ENCODE data around the gene ELMO3. TPM values are rescaled to one million over a fixed set of nuclear protein-coding genes. Genes with fewer than 3 reads are reported as not detected.

The ELMO3 gene
- total RNA-seq, 2 experiments from 2014 or later: 7.6 to 7.8 TPM

GRCh38 chr16:67209565-67209964 lies 10.6 kb downstream of the ELMO3 start:
- no peaks in the 10 kb centered on the region; the same call in 1 of the 2 replicates for H3K36me3 ChIP-seq (ENCODE audit: insufficient read depth, low read length)
- H3K4me1 ChIP-seq (ENCODE audit: insufficient read depth, low read length, poor library complexity, severe bottlenecking): no peaks in the 10 kb centered on the region
- DNase-seq (ENCODE audit: low spot score): no peak
- no peak overlapping the region for H2AFZ ChIP-seq (ENCODE audit: low read length)
- H3K9me3 ChIP-seq (ENCODE audit: low read length): no peaks in the 10 kb centered on the region
- ChIA-PET CTCF (ENCODE audit: unreplicated experiment) (no interaction called here), POLR2A (interaction anchor here (0.6 to 0.7 kb wide), 2 partner anchors 35 to 1908 kb away, joined by 3 to 4 read pairs; no protein-coding TSS in a partner anchor)
- no peak overlapping the region for H3K4me2 ChIP-seq (ENCODE audit: low read length)
- intact Hi-C loops (cut with micrococcal nuclease; ENCODE audit: unreplicated experiment): no loop called here
- H4K20me1 ChIP-seq (ENCODE audit: insufficient read depth, low read length): no peaks in the 10 kb centered on the region
- H3K4me3 ChIP-seq (ENCODE audit: low read depth, low read length, poor library complexity, severe bottlenecking): no peak overlapping the region
- no peaks in the 10 kb centered on the region for H3K79me2 ChIP-seq (ENCODE audit: insufficient read depth, low read depth, low read length)
- no peak overlapping the region for H3K27ac ChIP-seq (ENCODE audit: low read depth, low read length, poor library complexity, severe bottlenecking)
- no peak for TF ChIP-seq EZH2phosphoT487 (IDR thresholded peaks at IDR 0.05; ENCODE audit: borderline replicate concordance, low read depth, low read length)
- TF ChIP-seq, protein P1, sequence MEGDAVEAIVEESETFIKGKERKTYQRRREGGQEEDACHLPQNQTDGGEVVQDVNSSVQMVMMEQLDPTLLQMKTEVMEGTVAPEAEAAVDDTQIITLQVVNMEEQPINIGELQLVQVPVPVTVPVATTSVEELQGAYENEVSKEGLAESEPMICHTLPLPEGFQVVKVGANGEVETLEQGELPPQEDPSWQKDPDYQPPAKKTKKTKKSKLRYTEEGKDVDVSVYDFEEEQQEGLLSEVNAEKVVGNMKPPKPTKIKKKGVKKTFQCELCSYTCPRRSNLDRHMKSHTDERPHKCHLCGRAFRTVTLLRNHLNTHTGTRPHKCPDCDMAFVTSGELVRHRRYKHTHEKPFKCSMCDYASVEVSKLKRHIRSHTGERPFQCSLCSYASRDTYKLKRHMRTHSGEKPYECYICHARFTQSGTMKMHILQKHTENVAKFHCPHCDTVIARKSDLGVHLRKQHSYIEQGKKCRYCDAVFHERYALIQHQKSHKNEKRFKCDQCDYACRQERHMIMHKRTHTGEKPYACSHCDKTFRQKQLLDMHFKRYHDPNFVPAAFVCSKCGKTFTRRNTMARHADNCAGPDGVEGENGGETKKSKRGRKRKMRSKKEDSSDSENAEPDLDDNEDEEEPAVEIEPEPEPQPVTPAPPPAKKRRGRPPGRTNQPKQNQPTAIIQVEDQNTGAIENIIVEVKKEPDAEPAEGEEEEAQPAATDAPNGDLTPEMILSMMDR (conservative IDR thresholded peaks at IDR 0.05; ENCODE audit: low read length): no peak
- H3K9me2 ChIP-seq (ENCODE audit: insufficient read depth, low read length): no peaks in the 10 kb centered on the region
- BruUV-seq (replicated peaks): no TSS peak

GRCh38 chr16:67210069-67210937 lies 11.4 kb downstream of the ELMO3 start:
- Histone ChIP-seq H3K9me3 (ENCODE audit: low read length) (no peaks in the 10 kb centered on the region), H4K20me1 (ENCODE audit: insufficient read depth, low read length) (no peaks in the 10 kb centered on the region), H3K4me2 (ENCODE audit: low read length) (no peak overlapping the region), H2AFZ (ENCODE audit: low read length) (no peak overlapping the region), H3K79me2 (ENCODE audit: insufficient read depth, low read depth, low read length) (no peaks in the 10 kb centered on the region), H3K4me3 (ENCODE audit: low read depth, low read length, poor library complexity, severe bottlenecking) (no peak overlapping the region), H3K36me3 (ENCODE audit: insufficient read depth, low read length) (no peaks in the 10 kb centered on the region; the same call in 1 of the 2 replicates), H3K4me1 (ENCODE audit: insufficient read depth, low read length, poor library complexity, severe bottlenecking) (no peaks in the 10 kb centered on the region), H3K9me2 (ENCODE audit: insufficient read depth, low read length) (no peaks in the 10 kb centered on the region), H3K27ac (ENCODE audit: low read depth, low read length, poor library complexity, severe bottlenecking) (no peak overlapping the region)
- CTCF ChIA-PET (ENCODE audit: unreplicated experiment): no interaction called here
- intact Hi-C loops (cut with micrococcal nuclease; ENCODE audit: unreplicated experiment): no loop called here
- TF ChIP-seq, protein P1 (conservative IDR thresholded peaks at IDR 0.05; ENCODE audit: low read length): no peak
- TF ChIP-seq EZH2phosphoT487 (IDR thresholded peaks at IDR 0.05; ENCODE audit: borderline replicate concordance, low read depth, low read length): no peak
- BruUV-seq (replicated peaks): no TSS peak
- DNase-seq (ENCODE audit: low spot score): no peak
- POLR2A ChIA-PET: no interaction called here

DNA sequence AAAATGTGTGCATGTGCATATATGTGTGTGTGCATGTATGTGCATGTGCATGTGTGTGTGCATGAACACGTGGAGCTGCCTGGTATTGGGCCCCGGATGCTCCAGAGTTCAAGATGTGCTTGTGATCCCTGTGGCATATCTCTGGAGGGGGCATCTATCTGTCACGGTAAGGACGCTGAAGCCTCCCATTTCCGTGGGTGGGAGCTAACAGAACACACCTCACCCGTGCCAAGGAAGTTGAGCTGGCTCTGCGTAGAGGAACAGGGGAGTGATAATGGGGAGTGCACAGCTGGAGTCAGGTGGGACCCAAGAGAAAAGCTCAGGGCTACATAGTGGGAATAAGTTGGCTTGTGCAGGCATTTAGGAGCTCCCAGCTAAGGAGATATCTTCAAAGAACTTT lies 12.7 kb downstream of the ELMO3 start:
- POLR2A ChIA-PET: interaction anchor here (0.6 to 1.6 kb wide), 2 partner anchors 10 to 33 kb away, joined by 3 to 6 read pairs; no protein-coding TSS in a partner anchor
- Histone ChIP-seq H3K4me3 (ENCODE audit: low read depth, low read length, poor library complexity, severe bottlenecking) (no peak overlapping the region), H3K9me3 (ENCODE audit: low read length) (no peaks in the 10 kb centered on the region), H3K79me2 (ENCODE audit: insufficient read depth, low read depth, low read length) (no peaks in the 10 kb centered on the region), H3K4me2 (ENCODE audit: low read length) (no peak overlapping the region), H3K4me1 (ENCODE audit: insufficient read depth, low read length, poor library complexity, severe bottlenecking) (no peaks in the 10 kb centered on the region), H3K9me2 (ENCODE audit: insufficient read depth, low read length) (no peaks in the 10 kb centered on the region), H4K20me1 (ENCODE audit: insufficient read depth, low read length) (no peaks in the 10 kb centered on the region), H3K36me3 (ENCODE audit: insufficient read depth, low read length) (no peaks in the 10 kb centered on the region), H3K27ac (ENCODE audit: low read depth, low read length, poor library complexity, severe bottlenecking) (no peak overlapping the region), H2AFZ (ENCODE audit: low read length) (no peak overlapping the region)
- intact Hi-C loops (cut with micrococcal nuclease; ENCODE audit: unreplicated experiment): no loop called here
- no TSS peak for BruUV-seq (replicated peaks)
- TF ChIP-seq, protein P1 (conservative IDR thresholded peaks at IDR 0.05; ENCODE audit: low read length): no peak
- no peak for TF ChIP-seq EZH2phosphoT487 (IDR thresholded peaks at IDR 0.05; ENCODE audit: borderline replicate concordance, low read depth, low read length)
- CTCF ChIA-PET (ENCODE audit: unreplicated experiment): no interaction called here
- DNase-seq (ENCODE audit: low spot score): no peak
